Activated CD4-positive, alpha-beta T cell treated with anti-CD3 and anti-CD28 coated beads for 4 hours (primary cell): ENCODE measurements around the gene OARD1.
A peak's percentile ranks its signal among the peaks of the same experiment; 100 is the strongest.
"Not testable (repeated sequence)": the region's sequence is repeated elsewhere in the genome, so short reads cannot be mapped to it uniquely, and the experiment has no call there.

Experiments
- DNase-seq, 2 donors: peaks; one replicate each; pipeline ENCODE4 v3.0.0-alpha.2; 2020

OARD1 gene

GRCh38 chr6:41071923-41072835 lies at the start of gene OARD1:
TSS of gene OARD1 (minus strand) at chr6:41072356. CDS start at chr6:41071634, 722 bp downstream.
- DNase-seq, result peak; percentile 99 to 100

GRCh38 chr6:41120058-41120457 lies 47.9 kb upstream of the OARD1 start:
- no peak for DNase-seq

- DNase-seq, result no peak
Measured at GRCh38 chr6:41119508-41119907, 47.4 kb upstream of the OARD1 start.

- DNase-seq, result not testable (repeated sequence)
Measured at GRCh38 chr6:41115027-41115426, 42.9 kb upstream of the OARD1 start.

- no peak for DNase-seq
Measured at GRCh38 chr6:41111017-41111416, 38.9 kb upstream of the OARD1 start.

- DNase-seq, result no peak
Measured at GRCh38 chr6:41103847-41104246, 31.7 kb upstream of the OARD1 start.

- DNase-seq, result peak in 1 of 2 donors; percentile 11
Measured at GRCh38 chr6:41100871-41101287, 28.7 kb upstream of the OARD1 start.

GRCh38 chr6:41098366-41098765 lies 26.2 kb upstream of the OARD1 start:
- DNase-seq, result no peak

GRCh38 chr6:41097467-41098090 lies 25.4 kb upstream of the OARD1 start:
- DNase-seq, result no peak

GRCh38 chr6:41093729-41094128 lies 21.6 kb upstream of the OARD1 start:
- no peak for DNase-seq

GRCh38 chr6:41092421-41093140 lies 20.4 kb upstream of the OARD1 start:
- DNase-seq, result no peak

GRCh38 chr6:41090841-41091761 lies 18.9 kb upstream of the OARD1 start:
- no peak for DNase-seq

GRCh38 chr6:41088451-41088850 lies 16.3 kb upstream of the OARD1 start:
- no peak for DNase-seq

- no peak for DNase-seq
Measured at GRCh38 chr6:41085182-41085581, 13.0 kb upstream of the OARD1 start.

- no peak for DNase-seq
Measured at GRCh38 chr6:41083072-41083471, 10.9 kb upstream of the OARD1 start.

GRCh38 chr6:41080621-41081020 lies 8.5 kb upstream of the OARD1 start:
- DNase-seq, result no peak

- DNase-seq, result no peak
Measured at GRCh38 chr6:41079080-41079479, 6.9 kb upstream of the OARD1 start.

GRCh38 chr6:41078101-41078500 lies 5.9 kb upstream of the OARD1 start:
- no peak for DNase-seq

- no peak for DNase-seq
Measured at GRCh38 chr6:41077536-41077935, 5.4 kb upstream of the OARD1 start.

GRCh38 chr6:41075651-41076626 lies 3.8 kb upstream of the OARD1 start:
- no peak for DNase-seq
